ENCODE measurements around the gene CAPN5. TPM values are rescaled to one million over a fixed set of nuclear protein-coding genes. Genes with fewer than 3 reads are reported as not detected.
A peak's percentile ranks its signal among the peaks of the same experiment; 100 is the strongest.

CAPN5 gene
- total and polyA plus RNA-seq, 11 donors: 1.1 to 4.5 (median 2.1) TPM

DNA sequence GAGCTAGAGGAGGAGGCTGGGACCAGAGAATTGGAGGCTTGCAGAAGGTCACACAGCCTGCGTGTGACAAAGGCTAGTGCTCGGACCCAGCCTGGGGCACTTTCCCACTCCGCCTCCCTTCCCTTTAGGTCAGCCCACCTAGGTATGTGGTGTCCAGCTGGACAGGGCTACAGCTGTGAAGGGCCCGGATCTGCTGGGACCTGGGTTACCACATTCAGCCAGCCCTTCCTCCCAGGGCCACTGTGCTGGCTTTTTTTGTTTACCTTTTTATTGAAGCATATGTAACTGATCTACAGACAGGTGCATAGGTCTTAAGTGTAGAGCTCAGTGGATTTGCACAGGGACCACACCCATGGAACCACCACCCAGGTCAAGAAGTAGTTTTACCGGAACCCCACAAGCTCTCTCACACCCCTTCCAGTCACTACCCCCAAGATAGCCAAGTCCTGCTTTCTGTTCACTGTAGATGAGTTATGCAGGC lies 8.7 kb downstream of the CAPN5 start:
- Histone ChIP-seq H3K9me3 (peaks cover 0 to 8% (median 0%) of the 10 kb centered on the region in 12 donors), H3K27ac (peak overlapping the region in 1 of 12 donors; percentile 87), H3K27me3 (no peaks in the 10 kb centered on the region), H3K36me3 (no peaks in the 10 kb centered on the region), H3K4me3 (no peak overlapping the region), H3K4me1 (peaks cover 0 to 30% (median 20%) of the 10 kb centered on the region in 12 donors)
- TF ChIP-seq POLR2A (IDR thresholded peaks at IDR 0.05): no peak
- TF ChIP-seq, protein P1, sequence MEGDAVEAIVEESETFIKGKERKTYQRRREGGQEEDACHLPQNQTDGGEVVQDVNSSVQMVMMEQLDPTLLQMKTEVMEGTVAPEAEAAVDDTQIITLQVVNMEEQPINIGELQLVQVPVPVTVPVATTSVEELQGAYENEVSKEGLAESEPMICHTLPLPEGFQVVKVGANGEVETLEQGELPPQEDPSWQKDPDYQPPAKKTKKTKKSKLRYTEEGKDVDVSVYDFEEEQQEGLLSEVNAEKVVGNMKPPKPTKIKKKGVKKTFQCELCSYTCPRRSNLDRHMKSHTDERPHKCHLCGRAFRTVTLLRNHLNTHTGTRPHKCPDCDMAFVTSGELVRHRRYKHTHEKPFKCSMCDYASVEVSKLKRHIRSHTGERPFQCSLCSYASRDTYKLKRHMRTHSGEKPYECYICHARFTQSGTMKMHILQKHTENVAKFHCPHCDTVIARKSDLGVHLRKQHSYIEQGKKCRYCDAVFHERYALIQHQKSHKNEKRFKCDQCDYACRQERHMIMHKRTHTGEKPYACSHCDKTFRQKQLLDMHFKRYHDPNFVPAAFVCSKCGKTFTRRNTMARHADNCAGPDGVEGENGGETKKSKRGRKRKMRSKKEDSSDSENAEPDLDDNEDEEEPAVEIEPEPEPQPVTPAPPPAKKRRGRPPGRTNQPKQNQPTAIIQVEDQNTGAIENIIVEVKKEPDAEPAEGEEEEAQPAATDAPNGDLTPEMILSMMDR (IDR thresholded peaks at IDR 0.05): no peak
- DNase-seq (no peak), ATAC-seq (no peak)
- 87 to 98% (median 95%) methylated on average over 3 to 5 of the region's 5 CpGs for WGBS, 4 donors
- intact Hi-C loops (cut with DNase I): no loop called here

DNA sequence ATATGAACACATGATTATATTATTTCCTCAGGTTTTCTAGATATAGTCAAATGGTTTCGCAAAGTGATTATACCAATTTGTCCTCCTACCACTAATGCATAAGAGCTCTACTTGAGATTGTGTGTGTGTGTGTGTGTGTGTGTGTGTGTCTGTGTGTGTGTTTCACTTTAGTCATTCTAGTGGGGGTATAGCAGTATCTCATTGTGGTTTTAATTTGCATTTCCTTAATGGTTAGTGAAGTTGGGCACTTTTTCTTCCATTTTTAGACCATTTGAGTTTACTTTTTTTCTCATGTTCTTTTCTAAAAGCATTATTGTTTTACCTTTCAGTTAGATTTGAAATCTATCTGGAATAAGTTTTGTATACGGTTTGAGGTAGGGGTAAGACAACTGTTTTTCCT lies 12.9 kb downstream of the CAPN5 start:
- Histone ChIP-seq H3K4me1 (peaks cover 0 to 20% (median 13%) of the 10 kb centered on the region in 12 donors), H3K36me3 (no peaks in the 10 kb centered on the region), H3K27ac (no peak overlapping the region), H3K27me3 (no peaks in the 10 kb centered on the region), H3K9me3 (peaks cover 0 to 8% (median 0%) of the 10 kb centered on the region in 12 donors), H3K4me3 (no peak overlapping the region)
- WGBS, 4 donors: 59 to 98% (median 95%) methylated on average over 2 of the region's 2 CpGs
- intact Hi-C loops (cut with DNase I): loop anchor here in 1 of 10 donors (10.0 kb wide), 1 partner anchor 285 kb away; no protein-coding TSS in a partner anchor
- TF ChIP-seq, protein P1 (IDR thresholded peaks at IDR 0.05): no peak
- no peak for TF ChIP-seq POLR2A (IDR thresholded peaks at IDR 0.05)
- ATAC-seq: no peak
- no peak for DNase-seq

DNA sequence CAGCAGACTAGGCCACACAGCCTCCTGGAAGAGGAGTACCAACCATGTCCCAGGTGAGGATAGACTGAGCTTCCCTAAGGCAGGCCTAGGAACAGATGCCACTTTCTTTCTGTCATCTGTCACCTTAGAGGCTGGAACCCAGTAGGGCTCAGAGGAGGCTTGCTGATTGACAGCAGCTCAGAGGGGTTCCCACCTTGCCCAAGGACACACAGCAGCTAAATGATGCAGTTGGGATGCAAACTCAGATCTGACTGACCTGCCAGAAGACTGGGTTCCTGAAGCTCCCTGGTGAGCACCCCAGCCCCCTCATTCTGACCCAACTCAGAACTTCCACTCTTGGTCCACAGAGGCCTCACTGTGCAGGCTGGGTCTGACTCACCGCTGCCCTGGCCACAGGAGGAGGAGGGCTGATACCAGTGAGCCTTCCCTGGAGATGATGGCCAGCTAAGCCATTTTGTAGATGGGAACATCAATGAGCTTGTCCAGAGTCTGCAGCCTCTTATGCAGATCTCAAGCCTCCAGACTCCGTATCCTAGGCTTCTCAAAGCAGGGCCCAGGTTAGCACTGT lies 14.0 kb downstream of the CAPN5 start:
- ATAC-seq: peak in 1 of 4 donors; percentile 39
- 90 to 100% (median 97%) methylated on average over 2 of the region's 2 CpGs for WGBS, 4 donors
- no peak overlapping the region for H3K4me3 ChIP-seq
- no peaks in the 10 kb centered on the region for H3K36me3 ChIP-seq
- DNase-seq: peak in 1 of 5 donors; percentile 25
- intact Hi-C loops (cut with DNase I): loop anchor here in 1 of 10 donors (10.0 kb wide), 1 partner anchor 286 kb away; no protein-coding TSS in a partner anchor
- no peak overlapping the region for H3K27ac ChIP-seq
- H3K9me3 ChIP-seq: peaks cover 0 to 8% (median 0%) of the 10 kb centered on the region in 12 donors
- no peaks in the 10 kb centered on the region for H3K27me3 ChIP-seq
- TF ChIP-seq, protein P1 (IDR thresholded peaks at IDR 0.05): no peak
- TF ChIP-seq POLR2A (IDR thresholded peaks at IDR 0.05): no peak
- peaks cover 0 to 20% (median 12%) of the 10 kb centered on the region in 12 donors for H3K4me1 ChIP-seq

DNA sequence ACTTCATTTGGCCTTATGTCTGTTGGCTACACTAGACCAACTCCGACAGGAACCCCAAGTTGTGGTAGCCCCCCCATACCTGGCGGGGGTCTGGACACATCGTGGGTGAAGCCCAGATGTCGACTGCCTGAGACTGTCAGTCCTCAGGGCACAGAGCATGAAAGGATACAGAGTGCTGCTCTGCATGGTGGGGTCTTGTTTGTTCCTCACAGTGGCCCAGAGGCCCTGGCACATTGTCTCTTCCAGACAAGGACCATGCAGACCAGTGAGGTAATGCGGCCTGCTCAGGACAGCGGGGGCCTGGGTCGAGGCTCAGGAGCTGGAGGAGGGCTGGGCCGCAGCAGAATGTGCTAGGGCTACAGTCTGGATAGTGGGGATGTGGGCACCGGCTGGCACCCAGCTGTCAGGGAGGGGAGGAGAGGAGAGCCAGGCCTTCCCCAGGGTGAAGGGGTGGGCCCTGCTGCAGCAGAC lies 14.6 kb downstream of the CAPN5 start:
- Histone ChIP-seq H3K4me3 (no peak overlapping the region), H3K36me3 (no peaks in the 10 kb centered on the region), H3K27ac (no peak overlapping the region), H3K27me3 (no peaks in the 10 kb centered on the region), H3K4me1 (peaks cover 0 to 26% (median 14%) of the 10 kb centered on the region in 12 donors), H3K9me3 (peaks cover 0 to 8% (median 0%) of the 10 kb centered on the region in 12 donors)
- intact Hi-C loops (cut with DNase I): loop anchor here in 1 of 10 donors (10.0 kb wide), 1 partner anchor 287 kb away; no protein-coding TSS in a partner anchor
- 83 to 94% (median 93%) methylated on average over 1 to 9 of the region's 9 CpGs for WGBS, 4 donors
- TF ChIP-seq POLR2A (IDR thresholded peaks at IDR 0.05): no peak
- TF ChIP-seq, protein P1 (IDR thresholded peaks at IDR 0.05): no peak
- ATAC-seq: no peak
- peak in 2 of 5 donors; percentile 23 to 51 for DNase-seq
